GM12878 (cell line): ENCODE results near the gene TSFM. TPM values are rescaled to one million over a fixed set of nuclear protein-coding genes. Genes with fewer than 3 reads are reported as not detected.

ENCODE experiments used
- ATAC-seq: fragments of 200-7000 bp; cut with Tn5 transposase; 3 replicates; pipeline ENCODE4 v1.9.1; 2020; ENCODE audit warnings: mild to moderate bottlenecking, moderate library complexity
- BruUV-seq: library from RNA; stranded (reverse); fragments of 400-500 nt; replicated peaks from 2 replicates; lab custom pipeline; 2021; lab: Mats Ljungman, UMichigan
- CTCF ChIA-PET: fragments of 300-600 bp; sonication (Branson Sonifier 250); formaldehyde crosslinking; extraction: SDS; loops from one replicate; lab custom pipeline; 2021; ENCODE audit warnings: inconsistent platforms; lab: Yijun Ruan, JAX
- POLR2A ChIA-PET: fragments of 350-600 bp; formaldehyde crosslinking; extraction: SDS; loops from one replicate; lab custom pipeline; 2021; ENCODE audit warnings: inconsistent platforms; lab: Charles Lee
- RAD21 ChIA-PET: fragments of 300-600 bp; sonication (Branson Sonifier 250); formaldehyde crosslinking; loops from one replicate; lab custom pipeline; 2023; ENCODE audit warnings: antibody characterized with exemption; ENCODE audit not compliant: unreplicated experiment; lab: Charles Lee
- SMC1A ChIA-PET: fragments of 300-600 bp; sonication (Branson Sonifier 250); formaldehyde crosslinking; loops from one replicate; lab custom pipeline; 2023; ENCODE audit not compliant: unreplicated experiment, uncharacterized antibody; lab: Charles Lee
- DNase-seq: peaks from one replicate; pipeline ENCODE4 v3.0.0-alpha.2; 2011; ENCODE audit warnings: low read depth, low spot score
- FAIRE-seq: peaks from 3 replicates; lab custom pipeline; 2011; peaks lifted over from hg19 to GRCh38; lab: Jason Lieb, UNC
- H2AFZ ChIP-seq: 2 replicates; pipeline ENCODE4 v1.6.0; 2011; ENCODE audit warnings: low read depth, low read length, control low read depth; ENCODE audit not compliant: control insufficient read depth
- H3K27ac ChIP-seq: 2 replicates; pipeline ENCODE4 v1.5.1; 2011; ENCODE audit warnings: control low read depth; ENCODE audit not compliant: control insufficient read depth, insufficient read depth
- H3K27me3 ChIP-seq, 2 experiments: replicated peaks in 1 of 2; 2 replicates each; pipeline versions ENCODE4 v1.6.0 to v1.6.1; 2011; ENCODE audit warnings: low read length in 1 of 2; ENCODE audit not compliant: control insufficient read depth in 2 of 2, insufficient read depth in 2 of 2
- H3K36me3 ChIP-seq, 2 experiments: 2 replicates each; pipeline ENCODE4 v1.5.1; 2011; ENCODE audit warnings: low read length in 1 of 2; ENCODE audit not compliant: control insufficient read depth in 2 of 2, insufficient read depth in 2 of 2
- H3K4me1 ChIP-seq: 2 replicates; pipeline ENCODE4 v1.6.1; 2011; ENCODE audit warnings: mild to moderate bottlenecking, low read length, moderate library complexity, mixed read lengths; ENCODE audit not compliant: control insufficient read depth, insufficient read depth
- H3K4me2 ChIP-seq: 2 replicates; pipeline ENCODE4 v1.6.0; 2011; ENCODE audit warnings: control low read depth; ENCODE audit not compliant: control insufficient read depth, insufficient read depth
- H3K4me3 ChIP-seq: fragments of 200-600 bp; sonication (generic); 2 replicates; pipeline ENCODE4 v1.5.1; 2016
- H3K79me2 ChIP-seq: 2 replicates; pipeline ENCODE4 v1.6.0; 2011; ENCODE audit warnings: low read length; ENCODE audit not compliant: control insufficient read depth, insufficient read depth
- H3K9ac ChIP-seq: 2 replicates; pipeline ENCODE4 v1.8.0; 2011; ENCODE audit warnings: low read length, control low read depth, mixed read lengths; ENCODE audit not compliant: control insufficient read depth, insufficient read depth
- H3K9me3 ChIP-seq: replicated peaks from 3 replicates; pipeline ENCODE4 v1.5.1; 2011; ENCODE audit warnings: mild to moderate bottlenecking, low read length; ENCODE audit not compliant: control insufficient read depth, insufficient read depth
- H4K20me1 ChIP-seq: 2 replicates; pipeline ENCODE4 v1.6.0; 2011; ENCODE audit not compliant: control insufficient read depth, insufficient read depth
- BCL3 ChIP-seq: IDR thresholded peaks from 2 replicates; pipeline ENCODE4 v1.6.1; 2011; ENCODE audit warnings: borderline replicate concordance, low read depth, mild to moderate bottlenecking, moderate library complexity, low read length; ENCODE audit not compliant: insufficient read depth, poor library complexity, severe bottlenecking
- CHD1 ChIP-seq: IDR thresholded peaks from 2 replicates; pipeline ENCODE4 v1.6.1; 2012; ENCODE audit warnings: low read depth, low read length, improper control_type of control experiment
- CREM ChIP-seq: IDR thresholded peaks from 2 replicates; pipeline ENCODE4 v1.6.1; 2014; ENCODE audit warnings: antibody characterized with exemption, low read depth
- EGR1 ChIP-seq, 2 experiments: IDR thresholded peaks; 1 replicate in 1 of 2; 2 replicates in 1 of 2; pipeline ENCODE4 v1.6.1; 2011 to 2012; ENCODE audit warnings: low read depth in 2 of 2, low read length in 2 of 2, borderline replicate concordance in 1 of 2, mild to moderate bottlenecking in 1 of 2, moderate library complexity in 1 of 2
- GABPA ChIP-seq: IDR thresholded peaks from 2 replicates; pipeline ENCODE4 v1.6.1; 2014; ENCODE audit warnings: antibody characterized with exemption, low read depth, mild to moderate bottlenecking, inconsistent platforms
- IKZF1 ChIP-seq: fragments of 450-650 bp; conservative IDR thresholded peaks from 2 replicates; pipeline ENCODE4 v1.6.1; 2017; ENCODE audit warnings: antibody characterized with exemption, mild to moderate bottlenecking
- IKZF2 ChIP-seq, 2 experiments: fragments of 450-650 bp; IDR thresholded peaks; 2 replicates each; pipeline ENCODE4 v1.6.1; 2017; ENCODE audit warnings: mild to moderate bottlenecking in 2 of 2, moderate library complexity in 2 of 2
- MEF2B ChIP-seq: fragments of 450-650 bp; IDR thresholded peaks from 2 replicates; pipeline ENCODE4 v1.6.1; 2018; ENCODE audit warnings: mild to moderate bottlenecking, moderate library complexity; ENCODE audit not compliant: partially characterized antibody, poor library complexity, severe bottlenecking
- MLLT1 ChIP-seq: fragments of 450-650 bp; IDR thresholded peaks from 2 replicates; pipeline ENCODE4 v1.6.1; 2016; ENCODE audit warnings: mild to moderate bottlenecking
- NR2F1 ChIP-seq: fragments of 450-650 bp; conservative IDR thresholded peaks from 2 replicates; pipeline ENCODE4 v1.6.1; 2017; ENCODE audit warnings: mild to moderate bottlenecking
- PAX5 ChIP-seq: IDR thresholded peaks from 2 replicates; pipeline ENCODE4 v1.6.1; 2011; ENCODE audit warnings: low read depth, low read length, borderline replicate concordance
- POLR2A ChIP-seq: IDR thresholded peaks from 2 replicates; pipeline ENCODE4 v1.6.1; 2011; ENCODE audit warnings: low read depth, mild to moderate bottlenecking, low read length
- RFX5 ChIP-seq: IDR thresholded peaks from 2 replicates; pipeline ENCODE4 v1.6.1; 2011; ENCODE audit warnings: low read depth, low read length, improper control_type of control experiment
- TAF1 ChIP-seq: IDR thresholded peaks from 2 replicates; pipeline ENCODE4 v1.6.1; 2011; ENCODE audit warnings: mild to moderate bottlenecking, low read depth, low read length, borderline replicate concordance
- ZNF592 ChIP-seq: fragments of 450-650 bp; IDR thresholded peaks from 2 replicates; pipeline ENCODE4 v1.6.1; 2017; ENCODE audit warnings: mild to moderate bottlenecking, moderate library complexity
- WGBS: methylation state at CpG from one replicate; pipeline ENCODE4 v1.1.6; 2016; ENCODE audit warnings: low lambda C conversion rate; ENCODE audit not compliant: insufficient replicate concordance, insufficient coverage; ENCODE audit errors: missing lambda C conversion rate; 5-methylcytosine and 5-hydroxymethylcytosine counted together
- in situ Hi-C: fragments of 300-500 bp; cut with MboI; formaldehyde crosslinking; loops from 9 replicates; pipeline ENCODE4 v1.14.3; 2018; ENCODE audit warnings: mixed read lengths
- intact Hi-C: fragments of 100-400 bp; cut with micrococcal nuclease; formaldehyde crosslinking; loops from one replicate; pipeline ENCODE4 v1.14.2; 2022; ENCODE audit not compliant: unreplicated experiment
- polyA plus RNA-seq, 11 experiments: library from polyadenylated mRNA; depleted of rRNA in 4 of 11; unstranded in 6 of 11; stranded (reverse) in 5 of 11; fragments of >200 nt; fragmentation: Nextera tagmentation in 4 of 11; fragmentation: Illumina TruSeq in 1 of 11; extraction: Ambion mirVana in 4 of 11; extraction: Trizol in 1 of 11; gene quantifications; 1 replicate in 1 of 11; 2 replicates in 10 of 11; pipeline versions ENCODE4 v1.2.1 to v1.2.3, GENCODE V29; 2011 to 2016; ENCODE audit warnings: inconsistent platforms in 2 of 11, missing spikeins in 2 of 11, low read depth in 1 of 11
- total RNA-seq, 4 experiments: library from RNA; depleted of rRNA in 3 of 4; stranded (reverse); fragments of >200 nt in 3 of 4; fragmentation: Illumina TruSeq in 1 of 4; extraction: Trizol in 1 of 4; gene quantifications; 2 replicates each; pipeline versions ENCODE4 v1.2.1 to v1.2.3, GENCODE V29; 2013 to 2021

The TSFM gene
- total and polyA plus RNA-seq, 10 of the 15 experiments (the other 5 are each of a cell fraction or from before 2014, with no cell fraction given): 36.7 to 132 (median 45.6) TPM

- H3K9ac ChIP-seq: peak overlapping the region; percentile 94
- no peaks in the 10 kb centered on the region for H3K9me3 ChIP-seq
- H3K4me1 ChIP-seq: peaks cover 29% of the 10 kb centered on the region
- H4K20me1 ChIP-seq: peaks cover 8% of the 10 kb centered on the region
- H3K79me2 ChIP-seq: peaks cover 58% of the 10 kb centered on the region
- peak overlapping the region; percentile 99 for H3K4me3 ChIP-seq
- ChIA-PET POLR2A (interaction anchor here (0.7 to 3.6 kb wide), 6 partner anchors 9 to 96 kb away, joined by 4 to 25 read pairs (median 7); partner anchors contain the start of gene ATP23), SMC1A (interaction anchor here (0.7 to 17.6 kb wide), 5 partner anchors 8 to 462 kb away, joined by 3 to 416 read pairs (median 5); partner anchors contain the start of gene TSFM), CTCF (interaction anchor here (0.7 to 3.7 kb wide), 7 partner anchors 9 to 95 kb away, joined by 3 to 28 read pairs (median 12); no protein-coding TSS in a partner anchor), RAD21 (interaction anchor here (0.6 to 9.2 kb wide), 5 partner anchors 11 to 100 kb away, joined by 3 to 110 read pairs (median 5); partner anchors contain the start of gene TSPAN31)
- peak; percentile 59 for ATAC-seq
- H2AFZ ChIP-seq: peak overlapping the region; percentile 48
- intact Hi-C loops (loop anchor here (2.0 kb wide), 1 partner anchor 53 kb away; no protein-coding TSS in a partner anchor), in situ Hi-C loops (no loop called here)
- peak overlapping the region; percentile 93 for H3K4me2 ChIP-seq
- BruUV-seq: no TSS peak
- H3K27me3 ChIP-seq: peaks cover 0 to 2% of the 10 kb centered on the region in 2 experiments; a peak in 2 of 4 replicates
- under 1% methylated on average over 58 of the region's 81 CpGs for WGBS
- no peak for DNase-seq
- no peaks in the 10 kb centered on the region for H3K36me3 ChIP-seq
- H3K27ac ChIP-seq: peak overlapping the region; percentile 90
- FAIRE-seq: no peak
- peak; percentile 77 for TF ChIP-seq POLR2A
- TF ChIP-seq MLLT1: 0 out of 2 replicates have a peak, but pooled peaks have one; percentile 20
- peak in 1 of 2 experiments; percentile 93; a peak in 2 of 3 replicates for TF ChIP-seq EGR1 (IDR thresholded peaks at IDR 0.05; ENCODE audit: borderline replicate concordance in 1 of 2, low read depth in 2 of 2, low read length in 2 of 2)
- TF ChIP-seq IKZF2 (IDR thresholded peaks at IDR 0.05): peak in 1 of 2 experiments; percentile 9; a peak in 3 of 4 replicates
- no peak for TF ChIP-seq RFX5
- peak; percentile 1 for TF ChIP-seq BCL3
- TF ChIP-seq CHD1: no peak
- peak; percentile 37 for TF ChIP-seq MEF2B
- TF ChIP-seq NR2F1: 0 out of 2 replicates have a peak, but pooled peaks have one; percentile 41
- TF ChIP-seq ZNF592: no peak
- TF ChIP-seq GABPA: no peak
- peak; percentile 22; the same call in 1 of the 2 replicates for TF ChIP-seq TAF1
- peak; percentile 83 for TF ChIP-seq IKZF1
- 0 out of 2 replicates have a peak, but pooled peaks have one; percentile 27 for TF ChIP-seq PAX5
- TF ChIP-seq CREM: peak; percentile 26; the same call in 1 of the 2 replicates
Measured at GRCh38 chr12:57845478-57846284, 63.1 kb downstream of the TSFM start.
